Spinal cord (tissue), 10 donors: ENCODE data around the gene SRGAP2B. TPM values are rescaled to one million over a fixed set of nuclear protein-coding genes. Genes with fewer than 3 reads are reported as not detected.
"Not testable (repeated sequence)": the region's sequence is repeated elsewhere in the genome, so short reads cannot be mapped to it uniquely, and the experiment has no call there.

Source experiments
- DNase-seq, 6 donors: peaks; one replicate each; pipeline versions ENCODE4 v3.0.0 to v3.0.0-alpha.2; 2013 to 2015; ENCODE audit warnings: low spot score in 6 of 6, low read depth in 4 of 6
- H3K27ac ChIP-seq: one replicate; pipeline ENCODE4 v1.5.1; 2013; ENCODE audit warnings: low read depth, low read length, control low read depth
- H3K27me3 ChIP-seq: one replicate; pipeline ENCODE4 v1.6.1; 2013; ENCODE audit warnings: low read length; ENCODE audit not compliant: control insufficient read depth, insufficient read depth
- H3K36me3 ChIP-seq: one replicate; pipeline ENCODE4 v1.6.1; 2013; ENCODE audit warnings: low read length; ENCODE audit not compliant: control insufficient read depth, insufficient read depth
- H3K4me1 ChIP-seq: one replicate; pipeline ENCODE4 v1.6.1; 2013; ENCODE audit warnings: low read length; ENCODE audit not compliant: control insufficient read depth, insufficient read depth
- H3K4me3 ChIP-seq: one replicate; pipeline ENCODE4 v1.5.1; 2013; ENCODE audit warnings: low read depth, low read length, control low read depth
- H3K9me3 ChIP-seq: one replicate; pipeline ENCODE4 v1.6.1; 2013; ENCODE audit warnings: low read length; ENCODE audit not compliant: control insufficient read depth, insufficient read depth
- WGBS: methylation state at CpG from one replicate; pipeline ENCODE4 v1.1.5; 2013; ENCODE audit warnings: missing lambda C conversion rate; ENCODE audit not compliant: insufficient coverage; 5-methylcytosine and 5-hydroxymethylcytosine counted together
- polyA plus RNA-seq, 2 donors: library from polyadenylated mRNA; unstranded; fragments of 120-200 nt; gene quantifications; one replicate each; pipeline ENCODE4 v1.2.1, GENCODE V29; 2013; ENCODE audit not compliant: insufficient read length in 2 of 2
- total RNA-seq, 2 donors: library from RNA; depleted of rRNA in 1 of 2; stranded (reverse); fragments of 120-200 nt in 1 of 2; fragments of >200 nt in 1 of 2; gene quantifications; one replicate each; pipeline versions ENCODE4 v1.2.3 to v1.2.4, GENCODE V29; 2013 to 2014
- donor health status: healthy.

Gene SRGAP2B
- total and polyA plus RNA-seq, 4 donors: 56.2 to 84.3 (median 64.9) TPM

- WGBS: no CpG with 5 or more reads among the region's 2 CpGs
These were observed 77.4 kb downstream of the SRGAP2B start for GRCh38 chr1:145017725-145018124.

GRCh38 chr1:145016492-145016862 is 78.7 kb downstream of the SRGAP2B start:
- H3K4me1 ChIP-seq, H3K36me3 ChIP-seq, H3K27me3 ChIP-seq, DNase-seq, H3K4me3 ChIP-seq, H3K27ac ChIP-seq, H3K9me3 ChIP-seq: not testable (repeated sequence)

More at GRCh38 chr1:145017725-145018124, 77.4 kb downstream of the SRGAP2B start:
- DNase-seq, H3K27ac ChIP-seq, H3K36me3 ChIP-seq, H3K27me3 ChIP-seq, H3K9me3 ChIP-seq, H3K4me1 ChIP-seq, H3K4me3 ChIP-seq: not testable (repeated sequence)

- not testable (repeated sequence) for H3K4me1 ChIP-seq, H3K36me3 ChIP-seq, H3K9me3 ChIP-seq, H3K27ac ChIP-seq, DNase-seq, H3K4me3 ChIP-seq, H3K27me3 ChIP-seq
- WGBS: no CpG with 5 or more reads among the region's 2 CpGs
These were observed 79.2 kb downstream of the SRGAP2B start for GRCh38 chr1:145015744-145016491.

- H3K36me3 ChIP-seq, H3K27me3 ChIP-seq, H3K27ac ChIP-seq, DNase-seq, H3K9me3 ChIP-seq, H3K4me3 ChIP-seq, H3K4me1 ChIP-seq: not testable (repeated sequence)
- no CpG with 5 or more reads among the region's 4 CpGs for WGBS
These were observed 81.8 kb downstream of the SRGAP2B start for GRCh38 chr1:145013353-145013752.

- H3K27ac ChIP-seq, H3K36me3 ChIP-seq, DNase-seq, H3K4me3 ChIP-seq, H3K4me1 ChIP-seq, H3K9me3 ChIP-seq, H3K27me3 ChIP-seq: not testable (repeated sequence)
- WGBS: no CpG with 5 or more reads among the region's 4 CpGs
These were observed 83.3 kb downstream of the SRGAP2B start for GRCh38 chr1:145011811-145012210.

- H3K4me3 ChIP-seq, H3K27me3 ChIP-seq, DNase-seq, H3K9me3 ChIP-seq, H3K36me3 ChIP-seq, H3K27ac ChIP-seq, H3K4me1 ChIP-seq: not testable (repeated sequence)
- WGBS: no CpG with 5 or more reads among the region's 3 CpGs
These were observed 84.5 kb downstream of the SRGAP2B start for GRCh38 chr1:145010580-145010979.

GRCh38 chr1:145009928-145010327 is 85.2 kb downstream of the SRGAP2B start:
- not testable (repeated sequence) for H3K9me3 ChIP-seq, H3K4me3 ChIP-seq, DNase-seq, H3K4me1 ChIP-seq, H3K27ac ChIP-seq, H3K36me3 ChIP-seq, H3K27me3 ChIP-seq
- WGBS: no CpG with 5 or more reads among the region's 3 CpGs

- not testable (repeated sequence) for H3K4me3 ChIP-seq, H3K9me3 ChIP-seq, H3K27ac ChIP-seq, H3K36me3 ChIP-seq, H3K27me3 ChIP-seq, DNase-seq, H3K4me1 ChIP-seq
- no CpG with 5 or more reads among the region's 4 CpGs for WGBS
These were observed 86.7 kb downstream of the SRGAP2B start for GRCh38 chr1:145008388-145008787.

GRCh38 chr1:145005142-145005541 is 90.0 kb downstream of the SRGAP2B start:
- no CpG with 5 or more reads among the region's 3 CpGs for WGBS
- H3K9me3 ChIP-seq, H3K36me3 ChIP-seq, H3K27ac ChIP-seq, DNase-seq, H3K27me3 ChIP-seq, H3K4me1 ChIP-seq, H3K4me3 ChIP-seq: not testable (repeated sequence)

GRCh38 chr1:145001381-145001780 is 93.7 kb downstream of the SRGAP2B start:
- not testable (repeated sequence) for H3K27ac ChIP-seq, H3K4me3 ChIP-seq, DNase-seq, H3K4me1 ChIP-seq, H3K9me3 ChIP-seq, H3K27me3 ChIP-seq, H3K36me3 ChIP-seq
- no CpG with 5 or more reads among the region's 3 CpGs for WGBS
